IMR-90 (cell line): ENCODE measurements around the gene SLC7A6OS. TPM values are rescaled to one million over a fixed set of nuclear protein-coding genes. Genes with fewer than 3 reads are reported as not detected.

Source experiments
- ATAC-seq: fragments of 200-7000 bp; cut with Tn5 transposase; 2 replicates; pipeline ENCODE4 v1.9.1; 2020; ENCODE audit warnings: low read depth, mild to moderate bottlenecking, moderate library complexity
- BruUV-seq: library from RNA; stranded (reverse); fragments of 400-500 nt; replicated peaks from 2 replicates; lab custom pipeline; 2021; lab: Mats Ljungman, UMichigan
- CTCF ChIA-PET: fragments of 300-600 bp; formaldehyde crosslinking; extraction: SDS; loops from one replicate; lab custom pipeline; 2021; ENCODE audit warnings: antibody characterized with exemption; lab: Yijun Ruan, JAX
- POLR2A ChIA-PET: fragments of 300-600 bp; sonication (Branson Sonifier 250); formaldehyde crosslinking; loops from one replicate; lab custom pipeline; 2022; ENCODE audit warnings: antibody characterized with exemption; ENCODE audit not compliant: unreplicated experiment; lab: Charles Lee
- DNase-seq: peaks from one replicate; pipeline ENCODE4 v3.0.0; 2013
- H2AFZ ChIP-seq: replicated peaks from 2 replicates; pipeline ENCODE3; 2013; ENCODE audit warnings: low read length, mild to moderate bottlenecking; ENCODE audit not compliant: poor library complexity
- H2AK5ac ChIP-seq: 2 replicates; pipeline ENCODE4 v1.6.1; 2013; ENCODE audit warnings: low read depth, low read length, inconsistent platforms
- H2AK9ac ChIP-seq: replicated peaks from 2 replicates; pipeline ENCODE3; 2013; ENCODE audit warnings: mild to moderate bottlenecking, low read depth, low read length, moderate library complexity; ENCODE audit not compliant: poor library complexity
- H2BK120ac ChIP-seq: 2 replicates; pipeline ENCODE4 v1.6.1; 2013; ENCODE audit warnings: low read depth, low read length, inconsistent platforms
- H2BK15ac ChIP-seq: 3 replicates; pipeline ENCODE4 v1.6.1; 2013; ENCODE audit warnings: low read depth, low read length, inconsistent platforms
- H2BK20ac ChIP-seq: 2 replicates; pipeline ENCODE4 v1.6.1; 2013; ENCODE audit warnings: low read depth, mild to moderate bottlenecking, inconsistent platforms, low read length, moderate library complexity
- H2BK5ac ChIP-seq: 2 replicates; pipeline ENCODE4 v1.6.1; 2013; ENCODE audit warnings: mild to moderate bottlenecking, low read depth, low read length, inconsistent platforms; ENCODE audit not compliant: poor library complexity, severe bottlenecking
- H3K14ac ChIP-seq: replicated peaks from 2 replicates; pipeline ENCODE4 v1.6.1; 2013; ENCODE audit warnings: low read depth, low read length, inconsistent platforms
- H3K18ac ChIP-seq: 2 replicates; pipeline ENCODE4 v1.6.1; 2013; ENCODE audit warnings: low read depth, low read length, control low read depth
- H3K23ac ChIP-seq: 2 replicates; pipeline ENCODE4 v1.6.1; 2013; ENCODE audit warnings: low read depth, low read length, inconsistent platforms
- H3K27ac ChIP-seq: 2 replicates; pipeline ENCODE4 v1.5.1; 2013; ENCODE audit warnings: mild to moderate bottlenecking, control low read depth, low read length; ENCODE audit not compliant: insufficient read depth
- H3K27me3 ChIP-seq: 2 replicates; pipeline ENCODE4 v1.6.1; 2013; ENCODE audit warnings: low read length; ENCODE audit not compliant: control insufficient read depth, insufficient read depth
- H3K36me3 ChIP-seq: 2 replicates; pipeline ENCODE4 v1.6.1; 2013; ENCODE audit warnings: low read length, mixed read lengths; ENCODE audit not compliant: control insufficient read depth, insufficient read depth
- H3K4ac ChIP-seq: 2 replicates; pipeline ENCODE4 v1.6.1; 2013; ENCODE audit warnings: low read depth, low read length, inconsistent platforms
- H3K4me1 ChIP-seq: 2 replicates; pipeline ENCODE4 v1.6.1; 2013; ENCODE audit warnings: low read length, mixed read lengths; ENCODE audit not compliant: control insufficient read depth, insufficient read depth
- H3K4me2 ChIP-seq: 2 replicates; pipeline ENCODE4 v1.6.1; 2013; ENCODE audit warnings: low read depth, mild to moderate bottlenecking, control low read depth, low read length, moderate library complexity
- H3K4me3 ChIP-seq: 2 replicates; pipeline ENCODE4 v1.5.1; 2013; ENCODE audit warnings: low read depth, mild to moderate bottlenecking, control low read depth, low read length, moderate library complexity; ENCODE audit not compliant: insufficient read depth
- H3K56ac ChIP-seq: 2 replicates; pipeline ENCODE4 v1.6.1; 2013; ENCODE audit warnings: low read length, inconsistent platforms; ENCODE audit not compliant: insufficient read depth; ENCODE audit errors: extremely low read depth
- H3K79me1 ChIP-seq, 2 experiments: 2 replicates each; pipeline ENCODE4 v1.6.1; 2013; ENCODE audit warnings: low read length in 2 of 2, inconsistent platforms in 1 of 2, low read depth in 1 of 2
- H3K9ac ChIP-seq: 2 replicates; pipeline ENCODE4 v1.6.1; 2013; ENCODE audit warnings: low read depth, low read length, control low read depth
- H3K9me1 ChIP-seq: 2 replicates; pipeline ENCODE4 v1.6.1; 2013; ENCODE audit warnings: low read length, inconsistent platforms; ENCODE audit not compliant: insufficient read depth
- H3K9me3 ChIP-seq: 2 replicates; pipeline ENCODE4 v1.6.1; 2013; ENCODE audit warnings: low read length; ENCODE audit not compliant: control insufficient read depth, insufficient read depth
- H4K20me1 ChIP-seq: 2 replicates; pipeline ENCODE4 v1.6.1; 2013; ENCODE audit warnings: low read length, inconsistent platforms; ENCODE audit not compliant: insufficient read depth
- H4K5ac ChIP-seq: 2 replicates; pipeline ENCODE4 v1.6.1; 2013; ENCODE audit warnings: mild to moderate bottlenecking, low read depth, low read length, control low read depth
- H4K8ac ChIP-seq, 2 experiments: 2 replicates each; pipeline ENCODE4 v1.6.1; 2013; ENCODE audit warnings: low read depth in 2 of 2, low read length in 2 of 2, control low read depth in 1 of 2, inconsistent platforms in 1 of 2
- H4K91ac ChIP-seq: 2 replicates; pipeline ENCODE4 v1.6.1; 2013; ENCODE audit warnings: low read depth, low read length, inconsistent platforms; ENCODE audit not compliant: insufficient read depth
- BHLHE40 ChIP-seq: fragments of 150-350 bp; IDR thresholded peaks from 2 replicates; pipeline ENCODE4 v1.6.1; 2016; ENCODE audit warnings: mild to moderate bottlenecking, low read depth, low read length
- CEBPB ChIP-seq: IDR thresholded peaks from 2 replicates; pipeline ENCODE4 v1.6.1; 2012; ENCODE audit warnings: low read depth, low read length, improper control_type of control experiment
- CHD1 ChIP-seq: IDR thresholded peaks from 2 replicates; pipeline ENCODE4 v1.6.1; 2012; ENCODE audit warnings: low read depth, low read length, improper control_type of control experiment
- CTCF ChIP-seq: conservative IDR thresholded peaks from 2 replicates; pipeline ENCODE4 v1.5.1; 2012; ENCODE audit warnings: mild to moderate bottlenecking, low read depth, low read length, improper control_type of control experiment
- ELK1 ChIP-seq: fragments of 150-350 bp; IDR thresholded peaks from 2 replicates; pipeline ENCODE4 v1.6.1; 2016; ENCODE audit warnings: low read depth, mild to moderate bottlenecking, low read length, moderate library complexity, borderline replicate concordance
- FOS ChIP-seq: fragments of 150-350 bp; IDR thresholded peaks from 2 replicates; pipeline ENCODE4 v1.6.1; 2016; ENCODE audit warnings: low read depth, low read length
- MAFK ChIP-seq: IDR thresholded peaks from 2 replicates; pipeline ENCODE4 v1.6.1; 2012; ENCODE audit warnings: low read depth, low read length, improper control_type of control experiment
- MAZ ChIP-seq: IDR thresholded peaks from 2 replicates; pipeline ENCODE4 v1.6.1; 2012; ENCODE audit warnings: low read depth, mild to moderate bottlenecking, low read length, improper control_type of control experiment, moderate library complexity, borderline replicate concordance
- MXI1 ChIP-seq: IDR thresholded peaks from 2 replicates; pipeline ENCODE4 v1.6.1; 2012; ENCODE audit warnings: low read depth, mild to moderate bottlenecking, low read length, moderate library complexity, borderline replicate concordance
- NFE2L2 ChIP-seq: fragments of 150-350 bp; IDR thresholded peaks from 2 replicates; pipeline ENCODE4 v1.6.1; 2016; ENCODE audit warnings: low read depth, mild to moderate bottlenecking, low read length
- POLR2A ChIP-seq: IDR thresholded peaks from 2 replicates; pipeline ENCODE4 v1.6.1; 2012; ENCODE audit warnings: mild to moderate bottlenecking, low read depth, low read length
- RAD21 ChIP-seq: IDR thresholded peaks from 2 replicates; pipeline ENCODE4 v1.6.1; 2012; ENCODE audit warnings: low read length, improper control_type of control experiment
- RCOR1 ChIP-seq: IDR thresholded peaks from 2 replicates; pipeline ENCODE4 v1.6.1; 2012; ENCODE audit warnings: mild to moderate bottlenecking, low read length, improper control_type of control experiment; ENCODE audit not compliant: insufficient replicate concordance
- RFX5 ChIP-seq: IDR thresholded peaks from 2 replicates; pipeline ENCODE4 v1.8.0; 2012; ENCODE audit warnings: low read depth, mild to moderate bottlenecking, low read length, moderate library complexity
- SMC3 ChIP-seq: fragments of 150-350 bp; IDR thresholded peaks from 2 replicates; pipeline ENCODE4 v1.6.1; 2016; ENCODE audit warnings: low read depth, mild to moderate bottlenecking, antibody characterized with exemption, low read length, moderate library complexity
- USF2 ChIP-seq: fragments of 150-350 bp; IDR thresholded peaks from 2 replicates; pipeline ENCODE4 v1.6.1; 2017; ENCODE audit warnings: mild to moderate bottlenecking, antibody characterized with exemption, low read length, low read depth
- WGBS, 2 experiments: methylation state at CpG; one replicate each; pipeline versions ENCODE4 v1.1.5 to v1.1.7; 2013; ENCODE audit warnings: missing lambda C conversion rate in 2 of 2; ENCODE audit not compliant: insufficient read length in 1 of 2; ENCODE audit errors: extremely low coverage in 2 of 2; 5-methylcytosine and 5-hydroxymethylcytosine counted together
- dilution Hi-C: fragments of 300-500 bp; cut with HindIII; formaldehyde crosslinking; loops from one replicate; pipeline ENCODE4 v1.14.3; 2018; ENCODE audit warnings: low sequenced_read_pairs; ENCODE audit not compliant: unreplicated experiment
- in situ Hi-C: fragments of 300-500 bp; cut with MboI; formaldehyde crosslinking; loops from 3 replicates; pipeline ENCODE4 v1.14.3; 2019; ENCODE audit warnings: low sequenced_read_pairs, inconsistent platforms, mixed read lengths
- intact Hi-C: fragments of 100-400 bp; cut with micrococcal nuclease; formaldehyde crosslinking; loops from 2 replicates; pipeline ENCODE4 v1.10.0; 2022
- polyA plus RNA-seq, 3 experiments: library from polyadenylated mRNA; depleted of rRNA; stranded (reverse); fragments of >200 nt; gene quantifications; 2 replicates each; pipeline ENCODE4 v1.2.3, GENCODE V29; 2012; ENCODE audit warnings: low replicate concordance in 1 of 3
- total RNA-seq: library from RNA; depleted of rRNA; stranded (reverse); fragments of >200 nt; gene quantifications from 2 replicates; pipeline ENCODE4 v1.2.3, GENCODE V29; 2012

Gene SLC7A6OS
- total and polyA plus RNA-seq, 2 of the 4 experiments (the other 2 are of a cell fraction) = 6.8 to 8.4 TPM

DNA sequence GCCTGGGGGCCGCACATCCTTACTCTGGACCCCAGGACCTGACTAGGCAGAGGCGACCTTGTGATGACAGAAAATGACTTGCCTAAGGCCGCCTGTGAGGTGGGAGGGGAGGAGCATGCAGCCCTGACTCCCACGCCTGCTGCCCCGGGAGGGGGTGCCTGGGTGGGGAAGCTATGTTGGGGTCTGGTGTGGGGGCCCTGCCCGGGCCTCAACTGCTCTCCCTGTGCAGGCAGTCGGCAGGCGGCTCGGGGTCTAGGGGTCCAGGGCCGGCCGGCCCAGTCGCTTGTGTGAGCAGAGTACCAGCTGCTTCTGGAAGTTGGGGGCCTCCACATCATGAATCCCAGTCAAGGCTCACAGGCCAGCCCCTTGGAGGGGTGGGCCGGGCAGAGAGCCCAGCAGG lies 48.2 kb upstream of the SLC7A6OS start:
- Histone ChIP-seq H3K36me3 (peaks cover 34% of the 10 kb centered on the region), H3K4me2 (no peak overlapping the region), H4K5ac (no peak overlapping the region), H3K9me1 (no peaks in the 10 kb centered on the region), H3K27ac (no peak overlapping the region), H2AK5ac (no peak overlapping the region), H3K27me3 (no peaks in the 10 kb centered on the region; the same call in 1 of the 2 replicates), H3K9ac (no peak overlapping the region), H2BK20ac (no peak overlapping the region), H4K91ac (no peak overlapping the region), H2BK15ac (no peak overlapping the region), H3K23ac (no peak overlapping the region), H3K14ac (no peak overlapping the region), H3K56ac (no peak overlapping the region), H3K4ac (no peak overlapping the region), H3K4me1 (no peaks in the 10 kb centered on the region), H4K8ac (no peak overlapping the region), H3K79me1 (no peaks in the 10 kb centered on the region; a peak in 1 of 4 replicates), H2AFZ (no peak overlapping the region), H3K4me3 (no peak overlapping the region), H3K9me3 (no peaks in the 10 kb centered on the region), H2BK120ac (no peak overlapping the region), H4K20me1 (no peaks in the 10 kb centered on the region), H3K18ac (no peak overlapping the region), H2BK5ac (no peak overlapping the region), H2AK9ac (no peak overlapping the region)
- intact Hi-C loops (no loop called here), in situ Hi-C loops (no loop called here), dilution Hi-C loops (no loop called here)
- ChIA-PET POLR2A (no interaction called here), CTCF (no interaction called here)
- 66% methylated on average over 7 of the region's 13 CpGs; no CpG with 5 or more reads in 1 of the 2 experiments for WGBS, 2 experiments
- ATAC-seq (no peak), DNase-seq (no peak)
- BruUV-seq = no TSS peak
- no peak for TF ChIP-seq MAZ
- no peak for TF ChIP-seq FOS
- no peak for TF ChIP-seq CTCF
- TF ChIP-seq RAD21 = no peak
- no peak for TF ChIP-seq ELK1
- TF ChIP-seq CHD1 = no peak
- TF ChIP-seq POLR2A = no peak
- TF ChIP-seq NFE2L2 = no peak
- no peak for TF ChIP-seq BHLHE40
- TF ChIP-seq RCOR1 = no peak
- no peak for TF ChIP-seq SMC3
- no peak for TF ChIP-seq MAFK
- TF ChIP-seq MXI1 = no peak
- TF ChIP-seq CEBPB = no peak
- no peak for TF ChIP-seq RFX5
- TF ChIP-seq USF2 = no peak
